HepG2 (cell line): ENCODE results near the gene HSF2BP. TPM values are rescaled to one million over a fixed set of nuclear protein-coding genes. Genes with fewer than 3 reads are reported as not detected.

Source experiments
- ATAC-seq: fragments of 200-7000 bp; cut with Tn5 transposase; 3 replicates; pipeline ENCODE4 v1.9.1; 2020; ENCODE audit warnings: mild to moderate bottlenecking, moderate library complexity
- BruUV-seq: library from RNA; stranded (reverse); fragments of 400-500 nt; replicated peaks from 2 replicates; lab custom pipeline; 2021; lab: Mats Ljungman, UMichigan
- CTCF ChIA-PET: fragments of 300-600 bp; formaldehyde crosslinking; extraction: SDS; loops from one replicate; lab custom pipeline; 2021; ENCODE audit warnings: low total read pairs, inconsistent platforms, low intra/inter-chr PET ratio; lab: Yijun Ruan, JAX
- POLR2A ChIA-PET: fragments of 350-600 bp; sonication (Branson Sonifier 250); formaldehyde crosslinking; loops from one replicate; lab custom pipeline; 2020; ENCODE audit warnings: antibody characterized with exemption, inconsistent platforms; lab: Yijun Ruan, JAX
- DNase-seq: peaks from one replicate; pipeline ENCODE4 v3.0.0-alpha.2; 2015; ENCODE audit warnings: low spot score
- FAIRE-seq: peaks from 3 replicates; lab custom pipeline; 2011; peaks lifted over from hg19 to GRCh38; lab: Jason Lieb, UNC
- H2AFZ ChIP-seq: one replicate; pipeline ENCODE4 v1.6.1; 2011; ENCODE audit warnings: low read length, inconsistent platforms
- H3K27ac ChIP-seq: fragments of 300-600 bp; 3 replicates; pipeline ENCODE4 v1.8.0; 2011; ENCODE audit warnings: mixed run types, mild to moderate bottlenecking, mixed read lengths, low read length, inconsistent platforms; ENCODE audit not compliant: insufficient read depth; ENCODE audit errors: extremely low read length
- H3K27me3 ChIP-seq, 2 experiments: fragments of 200-600 bp in 1 of 2; 2 replicates in 1 of 2; 3 replicates in 1 of 2; pipeline versions ENCODE4 v1.6.0 to v1.8.0; 2011; ENCODE audit warnings: low read length in 2 of 2, mild to moderate bottlenecking in 2 of 2, moderate library complexity in 2 of 2, inconsistent platforms in 1 of 2; ENCODE audit not compliant: insufficient read depth in 2 of 2, control insufficient read depth in 1 of 2
- H3K36me3 ChIP-seq, 2 experiments: fragments of 200-600 bp in 1 of 2; replicated peaks in 1 of 2; 2 replicates in 1 of 2; 3 replicates in 1 of 2; pipeline versions ENCODE4 v1.5.1 to v1.8.0; 2011; ENCODE audit warnings: low read length in 2 of 2, inconsistent platforms in 1 of 2; ENCODE audit not compliant: insufficient read depth in 2 of 2, control insufficient read depth in 1 of 2
- H3K4me1 ChIP-seq: 2 replicates; pipeline ENCODE4 v1.5.1; 2012; ENCODE audit warnings: low read length, inconsistent platforms; ENCODE audit not compliant: insufficient read depth
- H3K4me2 ChIP-seq: 2 replicates; pipeline ENCODE4 v1.6.0; 2011; ENCODE audit warnings: low read depth, low read length, inconsistent platforms
- H3K4me3 ChIP-seq, 3 experiments: fragments of 200-600 bp in 1 of 3; sonication (generic), shearing (Covaris generic) in 1 of 3; replicated peaks in 1 of 3; 2 replicates each; pipeline ENCODE4 v1.5.1; 2011 to 2016; ENCODE audit warnings: low read length in 3 of 3, inconsistent platforms in 2 of 3, low read depth in 2 of 3, mild to moderate bottlenecking in 2 of 3, control low read depth in 1 of 3, mixed read lengths in 1 of 3; ENCODE audit not compliant: insufficient read depth in 1 of 3
- H3K79me2 ChIP-seq: one replicate; pipeline ENCODE4 v1.6.1; 2011; ENCODE audit warnings: low read length, inconsistent platforms; ENCODE audit not compliant: insufficient read depth
- H3K9ac ChIP-seq: 2 replicates; pipeline ENCODE4 v1.6.0; 2011; ENCODE audit warnings: mild to moderate bottlenecking, low read depth, low read length, inconsistent platforms; ENCODE audit not compliant: insufficient read depth
- H3K9me3 ChIP-seq: 2 replicates; pipeline ENCODE4 v1.5.1; 2012; ENCODE audit warnings: mild to moderate bottlenecking, low read length
- H4K20me1 ChIP-seq: 2 replicates; pipeline ENCODE4 v1.6.0; 2011; ENCODE audit warnings: inconsistent platforms, mild to moderate bottlenecking, low read length, moderate library complexity; ENCODE audit not compliant: insufficient read depth
- EZH2 ChIP-seq: conservative IDR thresholded peaks from 2 replicates; pipeline ENCODE4 v1.6.1; 2012; ENCODE audit warnings: mild to moderate bottlenecking, low read depth, low read length, moderate library complexity
- FOXP1 ChIP-seq, 2 experiments: fragments of 450-650 bp in 1 of 2; IDR thresholded peaks; 2 replicates each; pipeline ENCODE4 v1.6.1; 2017 to 2018; ENCODE audit warnings: antibody characterized with exemption in 1 of 2
- GPN1 ChIP-seq: sonication (generic); formaldehyde crosslinking; IDR thresholded peaks from 2 replicates; pipeline ENCODE4 v1.5.1; 2020; ENCODE audit warnings: missing genetic modification reagents, borderline replicate concordance
- IRF2 ChIP-seq: IDR thresholded peaks from 2 replicates; pipeline ENCODE4 v1.6.1; 2018; ENCODE audit warnings: missing genetic modification reagents, missing compliant biosample characterization
- PRMT3 ChIP-seq: sonication (generic); formaldehyde crosslinking; IDR thresholded peaks from 2 replicates; pipeline ENCODE4 v1.8.1; 2022; ENCODE audit warnings: low read depth, mild to moderate bottlenecking, moderate library complexity, missing genetic modification reagents, borderline replicate concordance
- TCF7 ChIP-seq: sonication (generic); IDR thresholded peaks from 2 replicates; pipeline ENCODE4 v1.6.1; 2016; ENCODE audit warnings: antibody characterized with exemption, low read depth
- ZEB1 ChIP-seq: IDR thresholded peaks from 2 replicates; pipeline ENCODE4 v1.6.1; 2012; ENCODE audit warnings: mild to moderate bottlenecking, low read depth, inconsistent platforms; ENCODE audit not compliant: insufficient replicate concordance
- ZNF552 ChIP-seq: sonication (generic); formaldehyde crosslinking; IDR thresholded peaks from 2 replicates; pipeline ENCODE4 v1.9.0; 2022; ENCODE audit warnings: missing genetic modification reagents, mild to moderate bottlenecking, borderline replicate concordance
- WGBS: methylation state at CpG from one replicate; pipeline ENCODE4 v1.1.6; 2017; ENCODE audit warnings: low lambda C conversion rate; 5-methylcytosine and 5-hydroxymethylcytosine counted together
- in situ Hi-C: cut with HindIII; loops from 2 replicates; pipeline ENCODE4 v1.10.0; 2017; ENCODE audit warnings: low pct_unique_long_range_greater_than_20kb; ENCODE audit not compliant: extremely low pct_ligation_motif_present
- intact Hi-C: fragments of 100-400 bp; cut with micrococcal nuclease; formaldehyde crosslinking; loops from one replicate; pipeline ENCODE4 v1.10.0; 2022; ENCODE audit not compliant: unreplicated experiment
- polyA plus RNA-seq, 8 experiments: library from polyadenylated mRNA; depleted of rRNA in 3 of 8; stranded (reverse) in 7 of 8; unstranded in 1 of 8; fragments of >200 nt; fragmentation: Illumina TruSeq in 4 of 8; extraction: Trizol in 4 of 8; gene quantifications; 2 replicates each; pipeline versions ENCODE4 v1.2.1 to v1.2.3, GENCODE V29; 2011 to 2016; ENCODE audit warnings: low read depth in 4 of 8, missing spikeins in 1 of 8, mixed read lengths in 1 of 8; ENCODE audit not compliant: insufficient read depth in 1 of 8
- total RNA-seq, 5 experiments: library from RNA; depleted of rRNA; stranded (reverse); fragments of >200 nt; fragmentation: Illumina TruSeq; extraction: Trizol; gene quantifications; 2 replicates each; pipeline ENCODE4 v1.2.3, GENCODE V29; 2016; ENCODE audit warnings: low read depth in 1 of 5
- TF ChIP-seq, protein P1 (sequence below): sonication (generic); formaldehyde crosslinking; IDR thresholded peaks from 2 replicates; pipeline ENCODE4 v1.4.0; 2020; ENCODE audit warnings: missing genetic modification reagents
- TF ChIP-seq, protein P2 (sequence below): sonication (generic); formaldehyde crosslinking; IDR thresholded peaks from 2 replicates; pipeline ENCODE4 v1.8.0; 2022; ENCODE audit warnings: mild to moderate bottlenecking, missing genetic modification reagents; ENCODE audit not compliant: insufficient replicate concordance
- TF ChIP-seq, protein P3 (sequence below): IDR thresholded peaks from 2 replicates; pipeline ENCODE4 v1.6.1; 2016; ENCODE audit warnings: missing compliant biosample characterization, missing genetic modification reagents, borderline replicate concordance

The HSF2BP gene
- total and polyA plus RNA-seq, 2 of the 13 experiments (the other 11 are each of a cell fraction or from before 2014, with no cell fraction given), result 0.67 to 2.2 TPM

GRCh38 chr21:43707462-43707861 lies 48.2 kb upstream of the HSF2BP start:
- H3K4me1 ChIP-seq, result peaks cover 66% of the 10 kb centered on the region
- ATAC-seq, result no peak
- TF ChIP-seq TCF7 (no peak), IRF2 (CRISPR knock-in tag) (no peak), ZEB1 (no peak)
- H3K36me3 ChIP-seq, result no peaks in the 10 kb centered on the region
- 64% methylated on average over 9 of the region's 9 CpGs for WGBS
- CTCF ChIA-PET, result no interaction called here
- H3K27ac ChIP-seq, result no peak overlapping the region
- in situ Hi-C loops, result no loop called here
- H3K79me2 ChIP-seq, result no peaks in the 10 kb centered on the region
- H3K27me3 ChIP-seq, result peaks cover 2 to 6% of the 10 kb centered on the region in 2 experiments; a peak in 4 of 5 replicates
- H4K20me1 ChIP-seq, result no peaks in the 10 kb centered on the region
- no peak overlapping the region for H2AFZ ChIP-seq
- no TSS peak for BruUV-seq
- intact Hi-C loops, result loop anchor here (10.0 kb wide), 1 partner anchor 67 kb away; the partner anchor contains the start of gene CSTB
- H3K4me3 ChIP-seq, result no peak overlapping the region
- no peak for DNase-seq
- FAIRE-seq, result no peak
- H3K4me2 ChIP-seq, result no peak overlapping the region
- no peak overlapping the region for H3K9ac ChIP-seq
- POLR2A ChIA-PET, result interaction anchor here (0.9 to 1.1 kb wide), 2 partner anchors 9 to 24 kb away, joined by 3 to 5 read pairs; no protein-coding TSS in a partner anchor
- no peaks in the 10 kb centered on the region for H3K9me3 ChIP-seq

DNA sequence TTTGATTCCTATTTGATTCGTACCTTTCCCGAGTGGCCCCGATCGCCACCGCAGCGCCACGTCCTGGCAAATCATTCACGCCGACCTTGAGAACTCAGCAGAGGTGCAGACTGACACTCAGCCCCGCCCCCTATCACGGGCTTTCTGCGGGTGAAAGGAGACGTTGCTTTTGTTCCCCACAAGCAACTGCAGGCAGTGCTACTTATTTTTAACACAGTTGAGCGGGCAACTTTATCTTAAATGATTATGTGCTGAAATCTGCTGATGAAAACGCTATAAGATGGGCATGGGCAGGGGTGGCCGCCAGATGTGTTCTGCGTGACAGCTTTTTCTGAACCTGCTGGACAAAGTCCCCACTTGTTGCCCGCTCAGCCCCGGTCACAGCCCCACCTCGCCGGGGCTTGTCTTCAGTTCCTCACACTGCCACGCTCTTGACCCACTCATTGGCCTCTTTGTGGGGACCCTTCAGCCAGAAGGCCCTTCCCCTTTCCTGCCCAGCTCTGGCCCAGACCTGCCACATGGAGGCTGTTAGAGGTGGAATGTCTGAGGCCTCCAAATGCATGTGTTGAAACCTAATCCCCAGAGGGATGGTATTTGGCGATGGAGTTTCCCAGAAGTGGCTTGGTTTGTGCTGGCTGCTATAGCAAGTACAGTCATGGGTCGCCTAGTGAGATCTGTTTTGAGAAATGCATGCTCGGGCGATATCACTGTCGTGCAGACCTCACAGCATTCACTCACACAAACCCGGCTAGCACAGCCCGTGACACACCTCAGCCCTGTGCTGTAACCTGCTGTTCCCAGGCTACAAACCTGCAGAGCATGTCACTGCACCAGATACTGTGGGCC lies 44.0 kb upstream of the HSF2BP start:
- Histone ChIP-seq H3K36me3 (no peaks in the 10 kb centered on the region), H3K4me3 (peak overlapping the region; percentile 40 to 63 (median 55)), H3K4me1 (peaks cover 82% of the 10 kb centered on the region), H3K4me2 (peak overlapping the region; percentile 85), H3K27ac (peak overlapping the region; percentile 66), H3K9me3 (no peaks in the 10 kb centered on the region), H3K79me2 (no peaks in the 10 kb centered on the region), H3K27me3 (peaks cover 0 to 2% of the 10 kb centered on the region in 2 experiments; a peak in 2 of 5 replicates), H3K9ac (peak overlapping the region; percentile 50), H2AFZ (peak overlapping the region; percentile 15), H4K20me1 (no peaks in the 10 kb centered on the region)
- DNase-seq (peak; percentile 57), ATAC-seq (peak; percentile 67), FAIRE-seq (no peak)
- intact Hi-C loops, result loop anchor here (10.0 kb wide), 1 partner anchor 72 kb away; the partner anchor contains the start of gene CSTB
- no TSS peak for BruUV-seq
- ChIA-PET POLR2A (interaction anchor here (2.2 kb wide), 1 partner anchor 25 kb away, joined by 11 read pairs; no protein-coding TSS in a partner anchor), CTCF (no interaction called here)
- in situ Hi-C loops, result no loop called here
- WGBS, result 4% methylated on average over 22 of the region's 29 CpGs
- TF ChIP-seq, protein P1, sequence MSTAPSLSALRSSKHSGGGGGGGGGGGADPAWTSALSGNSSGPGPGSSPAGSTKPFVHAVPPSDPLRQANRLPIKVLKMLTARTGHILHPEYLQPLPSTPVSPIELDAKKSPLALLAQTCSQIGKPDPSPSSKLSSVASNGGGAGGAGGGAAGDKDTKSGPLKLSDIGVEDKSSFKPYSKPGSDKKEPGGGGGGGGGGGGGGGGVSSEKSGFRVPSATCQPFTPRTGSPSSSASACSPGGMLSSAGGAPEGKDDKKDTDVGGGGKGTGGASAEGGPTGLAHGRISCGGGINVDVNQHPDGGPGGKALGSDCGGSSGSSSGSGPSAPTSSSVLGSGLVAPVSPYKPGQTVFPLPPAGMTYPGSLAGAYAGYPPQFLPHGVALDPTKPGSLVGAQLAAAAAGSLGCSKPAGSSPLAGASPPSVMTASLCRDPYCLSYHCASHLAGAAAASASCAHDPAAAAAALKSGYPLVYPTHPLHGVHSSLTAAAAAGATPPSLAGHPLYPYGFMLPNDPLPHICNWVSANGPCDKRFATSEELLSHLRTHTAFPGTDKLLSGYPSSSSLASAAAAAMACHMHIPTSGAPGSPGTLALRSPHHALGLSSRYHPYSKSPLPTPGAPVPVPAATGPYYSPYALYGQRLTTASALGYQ (CRISPR knock-in tag), result no peak
- TF ChIP-seq FOXP1 (IDR thresholded peaks at IDR 0.05), result no peak
- TF ChIP-seq FOXP1 (CRISPR knock-in tag; IDR thresholded peaks at IDR 0.05), result no peak
- TF ChIP-seq PRMT3 (CRISPR knock-in tag), result no peak
- no peak for TF ChIP-seq GPN1
- TF ChIP-seq ZNF552 (CRISPR knock-in tag), result no peak
- TF ChIP-seq, protein P2, sequence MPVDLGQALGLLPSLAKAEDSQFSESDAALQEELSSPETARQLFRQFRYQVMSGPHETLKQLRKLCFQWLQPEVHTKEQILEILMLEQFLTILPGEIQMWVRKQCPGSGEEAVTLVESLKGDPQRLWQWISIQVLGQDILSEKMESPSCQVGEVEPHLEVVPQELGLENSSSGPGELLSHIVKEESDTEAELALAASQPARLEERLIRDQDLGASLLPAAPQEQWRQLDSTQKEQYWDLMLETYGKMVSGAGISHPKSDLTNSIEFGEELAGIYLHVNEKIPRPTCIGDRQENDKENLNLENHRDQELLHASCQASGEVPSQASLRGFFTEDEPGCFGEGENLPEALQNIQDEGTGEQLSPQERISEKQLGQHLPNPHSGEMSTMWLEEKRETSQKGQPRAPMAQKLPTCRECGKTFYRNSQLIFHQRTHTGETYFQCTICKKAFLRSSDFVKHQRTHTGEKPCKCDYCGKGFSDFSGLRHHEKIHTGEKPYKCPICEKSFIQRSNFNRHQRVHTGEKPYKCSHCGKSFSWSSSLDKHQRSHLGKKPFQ, result peak; percentile 32
- TF ChIP-seq, protein P3, sequence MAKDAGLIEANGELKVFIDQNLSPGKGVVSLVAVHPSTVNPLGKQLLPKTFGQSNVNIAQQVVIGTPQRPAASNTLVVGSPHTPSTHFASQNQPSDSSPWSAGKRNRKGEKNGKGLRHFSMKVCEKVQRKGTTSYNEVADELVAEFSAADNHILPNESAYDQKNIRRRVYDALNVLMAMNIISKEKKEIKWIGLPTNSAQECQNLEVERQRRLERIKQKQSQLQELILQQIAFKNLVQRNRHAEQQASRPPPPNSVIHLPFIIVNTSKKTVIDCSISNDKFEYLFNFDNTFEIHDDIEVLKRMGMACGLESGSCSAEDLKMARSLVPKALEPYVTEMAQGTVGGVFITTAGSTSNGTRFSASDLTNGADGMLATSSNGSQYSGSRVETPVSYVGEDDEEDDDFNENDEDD (CRISPR knock-in tag), result no peak; the same call in 1 of the 2 replicates
- no peak for TF ChIP-seq EZH2
